ENCODE measurements around the gene TRIP12.

Gene TRIP12

GRCh38 chr2:229884775-229885699 lies 36.8 kb downstream of the TRIP12 start:
- Histone ChIP-seq H3K4me1 (ENCODE audit: low read length) (no peaks in the 10 kb centered on the region), H3K9me3 (replicated peaks; ENCODE audit: insufficient read depth, low read length) (no peaks in the 10 kb centered on the region), H4K20me1 (ENCODE audit: insufficient read depth, low read length) (no peaks in the 10 kb centered on the region), H2AFZ (ENCODE audit: low read length) (no peak overlapping the region), H3K9me2 (replicated peaks; ENCODE audit: insufficient read depth, low read length) (no peaks in the 10 kb centered on the region), H3K4me3 (ENCODE audit: low read length) (no peak overlapping the region), H3F3A (ENCODE audit: insufficient read depth, low read length) (no peaks in the 10 kb centered on the region), H3K36me3 (replicated peaks; ENCODE audit: insufficient read depth, low read length) (no peaks in the 10 kb centered on the region; the same call in 1 of the 2 replicates), H3K4me2 (ENCODE audit: low read depth, low read length) (no peak overlapping the region), H3K9ac (ENCODE audit: low read length) (no peak overlapping the region), H3K27ac (ENCODE audit: low read length) (no peak overlapping the region), H3K79me2 (ENCODE audit: low read length) (peaks cover 61% of the 10 kb centered on the region), H3K27me3 (replicated peaks; ENCODE audit: insufficient read depth, low read length) (no peaks in the 10 kb centered on the region)
- DNase-seq: no peak
- no peak for TF ChIP-seq EZH2phosphoT487 (IDR thresholded peaks at IDR 0.05; ENCODE audit: low read length)
- no peak for TF ChIP-seq EZH2 (optimal IDR thresholded peaks at IDR 0.05; ENCODE audit: low read depth, low read length)
- TF ChIP-seq, protein P1, sequence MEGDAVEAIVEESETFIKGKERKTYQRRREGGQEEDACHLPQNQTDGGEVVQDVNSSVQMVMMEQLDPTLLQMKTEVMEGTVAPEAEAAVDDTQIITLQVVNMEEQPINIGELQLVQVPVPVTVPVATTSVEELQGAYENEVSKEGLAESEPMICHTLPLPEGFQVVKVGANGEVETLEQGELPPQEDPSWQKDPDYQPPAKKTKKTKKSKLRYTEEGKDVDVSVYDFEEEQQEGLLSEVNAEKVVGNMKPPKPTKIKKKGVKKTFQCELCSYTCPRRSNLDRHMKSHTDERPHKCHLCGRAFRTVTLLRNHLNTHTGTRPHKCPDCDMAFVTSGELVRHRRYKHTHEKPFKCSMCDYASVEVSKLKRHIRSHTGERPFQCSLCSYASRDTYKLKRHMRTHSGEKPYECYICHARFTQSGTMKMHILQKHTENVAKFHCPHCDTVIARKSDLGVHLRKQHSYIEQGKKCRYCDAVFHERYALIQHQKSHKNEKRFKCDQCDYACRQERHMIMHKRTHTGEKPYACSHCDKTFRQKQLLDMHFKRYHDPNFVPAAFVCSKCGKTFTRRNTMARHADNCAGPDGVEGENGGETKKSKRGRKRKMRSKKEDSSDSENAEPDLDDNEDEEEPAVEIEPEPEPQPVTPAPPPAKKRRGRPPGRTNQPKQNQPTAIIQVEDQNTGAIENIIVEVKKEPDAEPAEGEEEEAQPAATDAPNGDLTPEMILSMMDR (IDR thresholded peaks at IDR 0.05; ENCODE audit: low read length): no peak

GRCh38 chr2:229882583-229882982 lies 39.2 kb downstream of the TRIP12 start:
- no peak overlapping the region for H3K27ac ChIP-seq (ENCODE audit: low read length)
- H3K4me3 ChIP-seq (ENCODE audit: low read length): no peak overlapping the region
- H3K9me2 ChIP-seq (replicated peaks; ENCODE audit: insufficient read depth, low read length): no peaks in the 10 kb centered on the region
- H3K4me1 ChIP-seq (ENCODE audit: low read length): no peaks in the 10 kb centered on the region
- H3F3A ChIP-seq (ENCODE audit: insufficient read depth, low read length): no peaks in the 10 kb centered on the region
- H3K9ac ChIP-seq (ENCODE audit: low read length): no peak overlapping the region
- TF ChIP-seq, protein P1 (IDR thresholded peaks at IDR 0.05; ENCODE audit: low read length): no peak
- TF ChIP-seq EZH2 (optimal IDR thresholded peaks at IDR 0.05; ENCODE audit: low read depth, low read length) (no peak), EZH2phosphoT487 (IDR thresholded peaks at IDR 0.05; ENCODE audit: low read length) (no peak)
- no peak overlapping the region for H2AFZ ChIP-seq (ENCODE audit: low read length)
- H3K79me2 ChIP-seq (ENCODE audit: low read length): peaks cover 44% of the 10 kb centered on the region
- H4K20me1 ChIP-seq (ENCODE audit: insufficient read depth, low read length): no peaks in the 10 kb centered on the region
- H3K9me3 ChIP-seq (replicated peaks; ENCODE audit: insufficient read depth, low read length): no peaks in the 10 kb centered on the region
- H3K36me3 ChIP-seq (replicated peaks; ENCODE audit: insufficient read depth, low read length): no peaks in the 10 kb centered on the region; the same call in 1 of the 2 replicates
- H3K4me2 ChIP-seq (ENCODE audit: low read depth, low read length): no peak overlapping the region
- no peak for DNase-seq
- H3K27me3 ChIP-seq (replicated peaks; ENCODE audit: insufficient read depth, low read length): no peaks in the 10 kb centered on the region

DNA sequence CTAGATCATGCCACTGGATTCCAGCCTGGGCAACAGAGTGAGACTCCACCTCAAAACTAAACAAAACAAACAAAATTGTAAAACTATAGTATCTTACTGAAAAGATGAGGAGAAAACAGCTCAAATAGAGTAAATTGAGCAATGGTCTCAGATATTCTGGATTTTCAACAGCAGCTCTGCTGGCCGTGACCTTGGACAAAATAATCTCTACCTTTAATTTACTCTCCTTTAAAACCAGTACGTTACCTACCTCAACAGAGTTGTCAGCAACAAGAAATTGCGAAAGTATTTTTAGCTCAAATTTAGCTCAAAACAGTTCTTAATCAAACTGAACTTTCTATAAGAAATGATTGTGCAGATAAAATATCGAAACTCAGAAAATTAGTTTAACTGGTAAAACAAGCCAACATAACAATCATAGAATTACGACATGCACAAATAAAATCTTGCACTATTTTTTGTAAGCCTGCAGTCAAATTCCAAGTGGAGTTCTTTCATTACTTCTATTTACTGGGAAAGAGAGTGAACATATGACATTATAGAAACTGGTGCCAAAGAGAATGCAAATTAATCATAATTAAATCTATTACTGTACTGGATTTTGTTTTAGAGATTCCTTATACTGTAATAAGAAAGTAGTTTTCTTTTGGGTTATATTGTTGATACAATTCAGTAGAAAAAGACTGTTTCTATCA lies 40.8 kb downstream of the TRIP12 start:
- Histone ChIP-seq H3K27me3 (replicated peaks; ENCODE audit: insufficient read depth, low read length) (no peaks in the 10 kb centered on the region), H3K4me2 (ENCODE audit: low read depth, low read length) (no peak overlapping the region), H2AFZ (ENCODE audit: low read length) (no peak overlapping the region), H3K9me2 (replicated peaks; ENCODE audit: insufficient read depth, low read length) (no peaks in the 10 kb centered on the region), H3K9ac (ENCODE audit: low read length) (no peak overlapping the region), H3F3A (ENCODE audit: insufficient read depth, low read length) (no peaks in the 10 kb centered on the region), H3K4me3 (ENCODE audit: low read length) (no peak overlapping the region), H3K36me3 (replicated peaks; ENCODE audit: insufficient read depth, low read length) (no peaks in the 10 kb centered on the region; the same call in 1 of the 2 replicates), H3K27ac (ENCODE audit: low read length) (no peak overlapping the region), H3K79me2 (ENCODE audit: low read length) (peaks cover 38% of the 10 kb centered on the region), H4K20me1 (ENCODE audit: insufficient read depth, low read length) (no peaks in the 10 kb centered on the region), H3K4me1 (ENCODE audit: low read length) (no peaks in the 10 kb centered on the region), H3K9me3 (replicated peaks; ENCODE audit: insufficient read depth, low read length) (no peaks in the 10 kb centered on the region)
- no peak for DNase-seq
- TF ChIP-seq EZH2phosphoT487 (IDR thresholded peaks at IDR 0.05; ENCODE audit: low read length): no peak
- TF ChIP-seq EZH2 (optimal IDR thresholded peaks at IDR 0.05; ENCODE audit: low read depth, low read length): no peak
- TF ChIP-seq, protein P1 (IDR thresholded peaks at IDR 0.05; ENCODE audit: low read length): no peak

All from MM.1S (cell line).